Motor neuron (in vitro differentiated cells): Measurements from ENCODE around the gene PTPRR. TPM values are rescaled to one million over a fixed set of nuclear protein-coding genes. Genes with fewer than 3 reads are reported as not detected.

Experiments used
- ATAC-seq, 8 experiments: fragments of 200-7000 bp; cut with Tn5 transposase; replicated peaks in 6 of 8; 2 replicates each; pipeline ENCODE4 v1.8.0; 2021; ENCODE audit warnings: mild to moderate bottlenecking in 8 of 8, moderate library complexity in 8 of 8
- H3K27ac ChIP-seq, 2 donors: fragments of 250-450 bp; sonication (Bioruptor Pico); 2 replicates each; pipeline ENCODE4 v1.9.0; 2021; ENCODE audit warnings: antibody characterized with exemption in 2 of 2, mild to moderate bottlenecking in 2 of 2, moderate library complexity in 1 of 2
- H3K4me1 ChIP-seq, 2 donors: fragments of 250-450 bp; sonication (Bioruptor Pico); replicated peaks in 1 of 2; 2 replicates each; pipeline ENCODE4 v1.6.1; 2021; ENCODE audit warnings: antibody characterized with exemption in 2 of 2, mild to moderate bottlenecking in 2 of 2, moderate library complexity in 1 of 2
- H3K4me3 ChIP-seq, 5 donors: fragments of 250-450 bp; sonication (Bioruptor Pico); 2 replicates each; pipeline ENCODE4 v1.9.0; 2021; ENCODE audit warnings: antibody characterized with exemption in 5 of 5, mild to moderate bottlenecking in 5 of 5, moderate library complexity in 4 of 5
- WGBS, 10 experiments: fragments of 450-650 bp; shearing (Covaris generic); methylation state at CpG; one replicate each; pipeline ENCODE4 v1.0.0; 2022; 5-methylcytosine and 5-hydroxymethylcytosine counted together
- in situ Hi-C, 9 experiments: fragments of 400-800 bp; cut with MboI; loops; one replicate each; pipeline ENCODE4 v1.15.0; 2021; ENCODE audit warnings: low sequenced_read_pairs in 9 of 9, low pct_unique_long_range_greater_than_20kb in 2 of 9; ENCODE audit not compliant: unreplicated experiment in 9 of 9
- total RNA-seq, 8 experiments: library from RNA; unstranded; fragments of 300-600 nt; gene quantifications; 2 replicates each; pipeline versions ENCODE4 v1.2.3 to v1.2.4, GENCODE V29; 2022

PTPRR gene
- total RNA-seq, 8 experiments from 2014 or later: 0.18 to 3.6 (median 2.1) TPM; not detected in 1

DNA sequence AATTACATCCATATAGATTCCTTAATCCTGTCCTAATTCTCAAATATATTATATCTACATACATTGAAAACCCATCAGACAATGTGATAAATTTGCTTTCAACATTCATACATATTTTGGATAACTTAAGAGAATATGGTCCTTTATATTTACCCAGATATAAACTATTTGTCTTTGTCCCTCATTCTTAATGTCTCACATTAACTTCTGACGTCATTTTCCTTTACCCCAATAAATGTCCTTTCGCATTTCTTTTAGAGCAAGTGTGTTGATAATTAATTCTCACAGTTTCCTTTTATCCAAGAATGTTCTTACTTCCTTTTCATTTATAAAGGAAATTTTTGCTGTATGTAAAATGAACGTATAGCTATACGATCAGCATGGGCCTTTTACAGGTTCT lies 12.6 kb upstream of the PTPRR start:
- 37 to 100% (median 92%) methylated on average over 2 to 4 of the region's 4 CpGs for WGBS, 10 experiments
- no peak for ATAC-seq
- no peak overlapping the region for H3K27ac ChIP-seq
- H3K4me1 ChIP-seq: no peaks in the 10 kb centered on the region
- no peak overlapping the region for H3K4me3 ChIP-seq
- in situ Hi-C loops: no loop called here

DNA sequence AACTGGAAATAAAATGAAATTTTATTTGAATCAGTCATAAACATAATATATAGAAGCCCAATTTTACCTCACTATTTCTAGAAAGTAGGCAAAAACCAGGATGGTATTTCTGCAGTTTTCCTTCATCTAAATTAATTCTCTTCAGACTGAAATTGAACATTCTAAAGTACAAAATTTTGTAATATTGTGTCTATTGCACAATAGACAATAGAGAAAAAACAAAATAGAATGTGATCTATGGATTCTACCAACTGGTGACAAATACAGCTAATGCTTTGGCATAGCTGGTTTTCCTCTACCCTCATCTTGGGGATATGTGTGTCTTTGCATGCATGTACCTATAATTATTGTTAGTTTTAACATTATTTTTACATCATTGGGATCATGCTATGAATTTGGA lies 8.5 kb upstream of the PTPRR start:
- Histone ChIP-seq H3K4me3 (no peak overlapping the region), H3K27ac (no peak overlapping the region), H3K4me1 (peaks cover 0 to 7% of the 10 kb centered on the region in 2 donors)
- in situ Hi-C loops: no loop called here
- no peak for ATAC-seq

DNA sequence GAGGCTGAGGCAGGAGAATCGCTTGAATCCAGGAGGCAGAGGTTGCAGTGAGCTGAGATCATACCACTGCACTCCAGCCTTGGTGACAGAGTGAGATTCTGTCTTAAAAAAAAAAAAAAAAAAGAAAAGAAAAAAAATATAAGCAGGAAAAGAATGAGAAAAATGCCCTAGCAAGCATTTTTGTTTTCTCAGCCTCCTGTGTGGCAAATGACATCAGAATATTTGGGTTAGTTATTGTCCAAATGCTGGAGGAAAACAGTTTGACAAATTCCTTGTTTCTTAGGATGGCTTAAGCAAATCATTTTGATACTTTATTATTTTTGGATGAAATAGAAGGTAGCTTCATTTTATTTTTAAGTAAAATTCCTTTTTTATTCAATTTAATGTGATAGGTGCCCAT lies 7.5 kb upstream of the PTPRR start:
- Histone ChIP-seq H3K4me3 (no peak overlapping the region), H3K4me1 (peaks cover 0 to 7% of the 10 kb centered on the region in 2 donors), H3K27ac (no peak overlapping the region)
- 33 to 100% (median 82%) methylated on average over 1 of the region's 1 CpG; no CpG with 5 or more reads in 6 of the 10 experiments for WGBS, 10 experiments
- no peak for ATAC-seq
- in situ Hi-C loops: no loop called here

DNA sequence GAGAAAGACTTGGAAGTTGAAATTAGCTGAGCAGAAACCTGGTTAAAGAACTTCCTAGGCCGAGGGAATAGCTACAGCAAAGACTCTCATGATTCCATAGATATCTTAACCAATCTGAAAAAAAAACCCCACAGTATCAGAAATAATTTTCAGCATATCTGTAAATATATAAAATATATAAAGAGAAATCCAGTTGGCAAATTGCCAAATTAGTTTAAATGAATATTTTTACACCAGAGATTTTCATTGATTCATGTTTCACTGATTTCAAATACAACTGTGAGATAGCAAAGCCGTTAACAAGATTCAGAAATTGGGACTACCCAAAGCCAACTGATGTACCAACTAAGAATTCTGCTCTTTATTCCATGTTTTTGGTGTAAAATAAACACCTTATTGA lies 6.8 kb upstream of the PTPRR start:
- no peak overlapping the region for H3K27ac ChIP-seq
- in situ Hi-C loops: no loop called here
- no peak for ATAC-seq
- no peak overlapping the region for H3K4me3 ChIP-seq
- peaks cover 0 to 7% of the 10 kb centered on the region in 2 donors for H3K4me1 ChIP-seq
- 27 to 100% (median 84%) methylated on average over 1 to 2 of the region's 2 CpGs; no CpG with 5 or more reads in 2 of the 10 experiments for WGBS, 10 experiments

DNA sequence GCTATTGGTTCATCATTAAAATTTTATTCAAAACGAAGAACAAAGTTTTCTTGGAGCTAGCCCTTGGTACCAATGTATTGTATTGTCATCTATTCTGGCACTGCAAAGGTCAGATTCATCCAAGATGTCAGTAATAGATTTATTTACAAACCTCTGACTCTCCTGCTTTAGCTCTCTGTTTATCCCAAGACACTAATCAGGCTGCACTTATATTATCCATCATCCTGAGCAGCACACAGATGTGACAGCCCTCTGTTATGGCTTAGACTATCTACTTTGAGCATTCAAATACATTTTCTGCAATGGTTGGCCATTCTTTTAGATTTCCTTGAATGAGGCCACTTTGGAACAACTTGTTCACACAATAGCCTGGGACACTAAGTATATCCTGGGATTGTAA lies 5.0 kb upstream of the PTPRR start:
- 0 to 80% (median 33%) methylated on average over 1 of the region's 1 CpG; no CpG with 5 or more reads in 1 of the 10 experiments for WGBS, 10 experiments
- Histone ChIP-seq H3K4me3 (no peak overlapping the region), H3K27ac (no peak overlapping the region), H3K4me1 (peaks cover 0 to 7% of the 10 kb centered on the region in 2 donors)
- in situ Hi-C loops: no loop called here
- peak in 4 of 8 experiments; percentile 31 to 87 (median 76) for ATAC-seq

DNA sequence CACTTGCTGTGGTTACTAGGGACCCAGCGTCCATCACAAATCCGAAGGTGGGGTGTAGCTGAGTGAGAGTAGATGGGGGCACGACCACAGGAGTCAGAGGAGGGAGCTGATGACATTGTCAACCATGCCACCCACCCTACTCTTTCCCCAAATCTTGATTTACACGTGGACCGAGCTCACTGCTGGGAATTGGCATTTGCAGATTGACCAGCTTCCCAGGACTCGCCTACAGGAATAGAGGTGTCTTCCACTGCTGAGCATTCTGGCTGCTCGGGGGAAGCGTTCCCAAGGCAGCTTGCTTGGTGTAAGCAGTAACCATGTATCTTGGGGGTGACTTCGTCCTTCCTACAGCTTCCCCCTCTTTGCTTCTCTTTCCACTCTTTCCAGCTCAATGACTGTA lies 353 bp upstream of the PTPRR start:
- peak in 4 of 8 experiments; percentile 9 to 22 (median 16) for ATAC-seq
- Histone ChIP-seq H3K4me1 (peaks cover 4 to 9% of the 10 kb centered on the region in 2 donors), H3K27ac (no peak overlapping the region), H3K4me3 (peak overlapping the region; percentile 33 to 49 (median 36))
- WGBS, 10 experiments: 32 to 74% (median 55%) methylated on average over 2 to 6 of the region's 9 CpGs; no CpG with 5 or more reads in 6 of the 10 experiments
- in situ Hi-C loops: no loop called here

DNA sequence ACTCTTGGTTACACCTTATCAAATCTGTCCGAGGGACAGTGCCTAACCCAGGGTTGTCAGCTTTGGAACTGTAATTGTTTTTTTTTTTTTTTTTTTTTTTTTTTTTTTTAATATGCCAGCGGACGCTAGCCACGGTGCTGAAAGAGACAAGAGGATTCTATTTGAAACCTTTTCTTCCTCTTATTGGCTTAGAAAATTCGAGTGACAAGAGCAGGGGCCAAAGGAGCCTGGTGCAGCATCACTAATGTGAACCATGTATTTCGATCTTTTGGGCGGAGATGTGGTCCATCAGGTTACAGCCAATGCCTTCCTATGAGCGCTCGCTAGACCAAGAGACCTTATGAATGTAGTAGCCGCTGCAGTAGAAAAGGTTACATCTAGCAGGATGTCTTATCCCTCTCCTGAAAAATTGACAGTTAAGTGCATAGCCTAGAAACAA lies 922 bp downstream of the PTPRR start:
- peak overlapping the region; percentile 33 to 49 (median 36) for H3K4me3 ChIP-seq
- peaks cover 3 to 4% of the 10 kb centered on the region in 2 donors for H3K4me1 ChIP-seq
- ATAC-seq: peak in 6 of 8 experiments; percentile 17 to 66 (median 24)
- WGBS, 10 experiments: 0 to 58% (median 9%) methylated on average over 2 to 10 of the region's 10 CpGs; no CpG with 5 or more reads in 2 of the 10 experiments
- in situ Hi-C loops: no loop called here
- no peak overlapping the region for H3K27ac ChIP-seq

DNA sequence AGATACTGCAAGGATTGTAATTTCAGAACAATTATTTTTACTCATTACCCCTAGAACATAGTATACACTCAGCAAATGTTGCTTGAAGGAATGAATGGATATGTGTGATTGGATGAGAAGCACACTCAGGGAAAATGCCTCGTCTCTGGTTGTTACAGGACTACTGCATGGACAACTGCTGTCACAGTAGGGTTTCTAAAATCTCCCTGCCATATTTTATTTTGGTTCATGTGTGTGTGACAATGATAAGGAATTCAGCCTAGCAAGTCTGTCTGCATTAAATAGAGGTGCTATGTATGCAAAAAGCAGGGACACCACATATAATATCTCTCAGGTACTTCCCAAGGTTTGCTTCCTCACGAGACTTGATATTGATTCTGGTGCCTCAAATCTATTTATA lies 1.4 kb downstream of the PTPRR start:
- 11 to 100% (median 67%) methylated on average over 1 to 2 of the region's 2 CpGs; no CpG with 5 or more reads in 3 of the 10 experiments for WGBS, 10 experiments
- ATAC-seq: no peak
- in situ Hi-C loops: no loop called here
- Histone ChIP-seq H3K4me1 (peaks cover 3 to 4% of the 10 kb centered on the region in 2 donors), H3K27ac (no peak overlapping the region), H3K4me3 (peak overlapping the region in 1 of 5 donors; percentile 49)

DNA sequence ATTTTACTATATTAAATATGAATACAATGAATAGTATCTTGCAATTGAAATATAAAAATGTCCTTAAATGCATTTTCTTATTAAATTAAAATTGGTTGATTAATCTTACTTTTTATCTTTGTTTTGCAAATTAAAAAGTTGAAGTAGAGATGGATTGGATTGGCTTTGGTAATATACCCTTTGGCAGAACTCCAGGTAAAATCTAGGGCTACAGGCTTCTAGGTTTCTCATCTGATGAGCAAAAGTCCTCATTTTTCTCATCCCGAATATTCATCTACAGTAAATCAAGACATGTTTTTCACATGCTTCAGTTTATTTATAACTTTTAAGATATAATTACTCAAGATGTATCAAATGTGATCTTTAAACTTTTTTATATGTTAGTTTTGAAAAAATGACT lies 2.2 kb downstream of the PTPRR start:
- no peak for ATAC-seq
- Histone ChIP-seq H3K4me1 (peaks cover 3 to 4% of the 10 kb centered on the region in 2 donors), H3K4me3 (no peak overlapping the region), H3K27ac (no peak overlapping the region)
- in situ Hi-C loops: no loop called here
- WGBS, 10 experiments: 0 to 100% (median 71%) methylated on average over 1 of the region's 1 CpG; no CpG with 5 or more reads in 2 of the 10 experiments

DNA sequence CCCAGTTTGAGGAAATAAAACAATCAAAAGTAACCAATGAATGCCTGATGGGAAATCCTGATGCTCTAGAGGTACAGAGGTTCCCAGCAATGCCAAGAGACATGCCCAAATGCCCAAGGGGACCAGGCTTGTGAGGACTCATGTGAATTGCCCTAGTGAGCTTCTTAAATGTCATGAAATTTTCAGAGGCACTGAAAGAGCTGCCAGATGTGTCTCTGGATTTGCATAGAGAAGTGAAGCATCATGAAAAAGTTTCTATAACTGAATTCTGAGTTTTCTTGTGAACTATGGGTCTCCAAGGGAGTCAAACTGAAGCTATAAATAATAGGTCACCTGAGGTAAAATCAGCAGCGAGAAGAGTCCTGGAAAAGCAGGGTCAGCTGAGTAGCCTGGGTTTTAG lies 9.9 kb downstream of the PTPRR start:
- H3K4me3 ChIP-seq: no peak overlapping the region
- 0 to 70% (median 61%) methylated on average over 1 of the region's 1 CpG; no CpG with 5 or more reads in 6 of the 10 experiments for WGBS, 10 experiments
- no peak overlapping the region for H3K27ac ChIP-seq
- no peaks in the 10 kb centered on the region for H3K4me1 ChIP-seq
- ATAC-seq: no peak
- in situ Hi-C loops: no loop called here

DNA sequence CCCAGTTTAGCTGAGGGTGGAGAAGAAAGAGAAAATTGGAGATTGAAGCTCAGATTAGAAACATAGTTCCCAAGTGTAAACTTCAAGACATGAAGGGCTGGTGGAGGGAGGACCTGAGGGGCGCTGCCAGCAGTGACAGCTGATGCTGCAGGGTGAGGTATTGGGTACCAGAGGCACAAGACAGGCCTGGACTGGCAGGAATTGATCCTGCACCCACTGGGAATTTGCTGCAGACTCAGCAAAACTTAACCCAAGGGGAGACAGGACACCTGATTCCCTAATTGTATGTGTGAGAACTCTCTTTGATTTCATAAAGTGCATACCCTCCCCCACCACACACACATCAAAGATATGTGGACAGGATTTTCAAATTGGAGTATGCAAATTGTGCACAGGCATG lies 11.6 kb downstream of the PTPRR start:
- Histone ChIP-seq H3K27ac (no peak overlapping the region), H3K4me3 (no peak overlapping the region), H3K4me1 (no peaks in the 10 kb centered on the region)
- no peak for ATAC-seq
- in situ Hi-C loops: no loop called here
- WGBS, 10 experiments: 0 to 88% (median 50%) methylated on average over 1 of the region's 1 CpG; no CpG with 5 or more reads in 5 of the 10 experiments

DNA sequence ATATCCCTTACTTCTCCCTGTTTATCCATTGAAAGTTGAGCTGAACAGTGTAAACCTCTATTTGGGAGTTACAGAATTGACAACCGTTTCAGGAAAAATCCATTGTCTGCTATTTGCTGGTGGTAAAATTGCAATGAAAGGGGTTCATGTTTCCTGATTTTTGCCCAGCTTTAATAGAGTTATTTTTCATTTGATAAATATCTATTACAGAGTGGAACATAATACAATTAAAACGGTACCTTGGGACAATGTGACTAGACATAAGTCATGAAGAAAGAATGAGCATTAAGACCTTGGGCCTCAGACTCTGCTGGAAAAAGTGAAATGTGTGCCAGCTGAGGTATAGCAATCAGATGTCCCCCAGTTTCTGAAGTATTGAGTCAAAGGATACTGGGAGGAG lies 13.1 kb downstream of the PTPRR start:
- ATAC-seq: no peak
- no peak overlapping the region for H3K27ac ChIP-seq
- H3K4me1 ChIP-seq: no peaks in the 10 kb centered on the region
- in situ Hi-C loops: no loop called here
- H3K4me3 ChIP-seq: no peak overlapping the region
- whole genome bisulfite sequencing, 10 experiments: 7 to 100% (median 57%) methylated on average over 1 to 2 of the region's 2 CpGs; no CpG with 5 or more reads in 1 of the 10 experiments

DNA sequence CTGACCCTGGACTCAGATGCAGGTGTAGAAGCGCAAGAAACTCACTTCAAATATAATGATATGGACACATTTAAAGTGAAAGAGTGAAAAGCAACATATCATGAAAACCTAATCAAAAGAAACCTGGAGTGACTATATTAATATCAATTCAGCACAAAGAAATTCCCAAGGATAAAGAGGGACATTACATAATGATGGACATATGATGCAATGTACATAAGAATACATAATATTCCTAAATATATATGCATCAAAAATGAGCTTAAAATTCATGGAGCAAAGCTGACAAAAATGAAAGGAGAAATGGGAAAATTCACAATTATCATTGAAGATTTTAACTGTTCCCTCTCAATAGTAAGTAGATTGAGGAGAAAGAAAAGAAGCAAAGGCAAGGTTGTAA lies 24.6 kb downstream of the PTPRR start:
- WGBS, 10 experiments: 23 to 100% (median 83%) methylated on average over 1 of the region's 1 CpG; no CpG with 5 or more reads in 2 of the 10 experiments
- no peak for ATAC-seq
- Histone ChIP-seq H3K4me1 (peaks cover 0 to 12% of the 10 kb centered on the region in 2 donors), H3K27ac (no peak overlapping the region), H3K4me3 (no peak overlapping the region)
- in situ Hi-C loops: no loop called here

DNA sequence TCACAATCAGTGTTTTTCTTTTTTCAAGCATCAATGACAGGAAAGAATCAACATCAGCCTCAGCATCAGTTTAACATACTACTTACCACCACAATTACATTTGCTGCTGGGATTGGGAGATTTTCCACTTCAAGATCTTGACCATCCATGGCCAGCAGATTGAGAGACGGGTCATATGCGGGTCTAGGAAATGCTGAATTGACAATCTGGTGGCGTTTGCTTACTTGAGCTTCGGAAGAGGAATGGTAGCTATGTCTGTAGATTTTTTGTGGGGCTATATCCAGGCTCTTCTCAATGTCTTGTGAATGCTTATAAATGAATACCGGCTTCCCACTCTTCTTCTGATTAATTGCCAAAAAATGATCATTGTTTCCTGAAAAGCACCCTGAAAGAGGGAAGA lies 27.9 kb downstream of the PTPRR start:
- ATAC-seq: no peak
- WGBS, 10 experiments: 31 to 100% (median 80%) methylated on average over 1 to 3 of the region's 5 CpGs; no CpG with 5 or more reads in 2 of the 10 experiments
- Histone ChIP-seq H3K27ac (no peak overlapping the region), H3K4me1 (peaks cover 0 to 23% of the 10 kb centered on the region in 2 donors), H3K4me3 (no peak overlapping the region)
- in situ Hi-C loops: no loop called here
